HG03060 (cell line): ENCODE measurements around the gene PCYT1A.
"Not testable (repeated sequence)": the region's sequence is repeated elsewhere in the genome, so short reads cannot be mapped to it uniquely, and the experiment has no call there.

Source experiments
- ATAC-seq: cut with Tn5 transposase; IDR thresholded peaks from one replicate; pipeline ENCODE4 v1.9.1; 2021; ENCODE audit warnings: low read depth, moderate number of reproducible peaks; ENCODE audit not compliant: unreplicated experiment

The PCYT1A gene

DNA sequence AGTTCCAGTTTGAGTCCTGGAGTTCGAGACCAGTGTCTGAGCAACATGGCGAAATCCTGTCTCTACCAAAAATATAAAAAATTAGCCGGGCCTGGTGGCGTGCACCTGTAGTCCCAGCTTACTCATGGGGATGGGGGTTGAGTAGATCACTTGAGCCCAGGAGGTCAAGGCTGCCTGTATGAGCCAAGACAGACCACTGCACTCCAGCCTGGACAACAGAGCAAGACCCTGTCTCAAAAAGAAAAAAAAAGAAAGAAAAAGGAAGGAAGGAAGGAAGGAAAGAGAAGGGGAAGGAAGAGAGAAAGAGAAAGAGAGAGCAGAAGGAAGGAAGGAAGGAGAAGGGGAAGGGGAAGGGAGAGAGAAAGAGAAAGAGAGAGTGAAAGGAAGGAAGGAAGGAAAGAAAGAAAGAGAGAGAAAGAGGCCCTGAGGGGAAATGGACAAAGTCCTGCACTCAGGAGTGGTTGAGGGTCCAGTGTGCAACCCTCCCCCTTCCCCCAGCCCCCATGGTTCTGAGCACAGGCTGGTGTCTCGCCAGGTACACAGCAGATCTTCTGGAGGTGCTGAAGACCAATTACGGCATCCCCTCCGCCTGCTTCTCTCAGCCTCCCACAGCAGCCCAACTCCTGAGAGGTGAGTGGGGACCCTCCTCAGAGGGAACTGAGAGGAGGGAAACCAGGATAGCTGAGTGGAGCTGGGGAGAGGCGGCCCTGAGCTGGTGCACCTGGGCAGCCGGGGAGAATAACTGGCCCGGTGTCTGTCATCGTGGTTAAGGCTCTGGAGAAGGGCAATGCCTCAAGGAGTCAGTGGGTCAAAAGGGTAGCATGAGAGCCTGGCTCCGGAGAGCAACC lies 70.0 kb downstream of the PCYT1A start:
- ATAC-seq: no peak

DNA sequence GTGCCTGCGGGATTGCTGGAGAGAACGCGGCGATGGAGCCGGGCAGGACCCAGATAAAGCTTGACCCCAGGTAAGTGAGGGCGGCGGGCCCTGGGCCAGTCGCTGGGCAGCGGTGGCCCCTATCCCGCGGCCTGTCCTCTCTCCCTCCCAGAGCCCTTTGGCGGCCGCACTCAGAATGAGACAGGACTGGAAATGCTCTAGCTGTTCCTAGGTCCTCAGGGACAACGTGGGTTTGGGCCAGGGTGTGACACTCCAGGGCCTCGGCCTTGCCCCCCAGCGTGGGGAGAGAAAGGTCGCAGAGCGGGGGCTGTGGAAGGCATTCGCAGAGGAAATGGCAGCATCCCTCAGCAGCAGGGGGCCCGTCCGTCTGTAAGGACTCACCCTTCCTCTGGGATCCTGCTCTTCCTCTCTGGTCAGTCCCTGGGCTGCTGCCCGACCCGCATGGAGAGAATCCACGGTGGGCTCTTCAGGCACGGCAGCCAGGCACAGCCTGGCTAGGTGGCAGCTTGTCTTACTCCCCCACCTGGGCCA lies 70.8 kb downstream of the PCYT1A start:
- ATAC-seq: no peak

DNA sequence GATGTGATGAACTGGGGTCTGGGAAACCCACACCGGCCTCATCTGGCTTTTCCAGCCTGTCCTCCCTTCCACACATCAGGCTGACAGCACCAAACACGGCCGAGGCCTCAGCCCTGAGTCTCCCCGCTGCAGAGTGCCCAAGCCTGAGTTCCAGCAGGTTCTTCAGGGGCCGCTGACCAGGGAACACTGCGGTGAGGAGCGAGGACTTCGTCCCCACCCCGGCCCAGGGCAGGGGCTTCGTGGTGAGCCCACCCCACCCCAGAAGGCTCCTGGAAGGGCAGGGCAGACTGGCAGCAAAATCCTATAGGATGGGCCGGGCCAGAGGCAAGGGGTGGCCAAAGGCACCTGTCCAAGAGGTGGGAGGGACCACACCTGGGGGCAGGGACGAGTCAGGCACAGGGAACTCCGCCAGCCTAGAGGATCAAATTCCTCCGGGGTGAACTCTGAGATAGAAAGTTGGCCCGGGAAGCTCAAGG lies 71.4 kb downstream of the PCYT1A start, which contains the start of gene SLC51A:
SLC51A (plus strand) TSS at position 446 of the 476 bp plus-strand sequence. CDS start 179 bp downstream, outside the sequence.
- ATAC-seq: no peak

DNA sequence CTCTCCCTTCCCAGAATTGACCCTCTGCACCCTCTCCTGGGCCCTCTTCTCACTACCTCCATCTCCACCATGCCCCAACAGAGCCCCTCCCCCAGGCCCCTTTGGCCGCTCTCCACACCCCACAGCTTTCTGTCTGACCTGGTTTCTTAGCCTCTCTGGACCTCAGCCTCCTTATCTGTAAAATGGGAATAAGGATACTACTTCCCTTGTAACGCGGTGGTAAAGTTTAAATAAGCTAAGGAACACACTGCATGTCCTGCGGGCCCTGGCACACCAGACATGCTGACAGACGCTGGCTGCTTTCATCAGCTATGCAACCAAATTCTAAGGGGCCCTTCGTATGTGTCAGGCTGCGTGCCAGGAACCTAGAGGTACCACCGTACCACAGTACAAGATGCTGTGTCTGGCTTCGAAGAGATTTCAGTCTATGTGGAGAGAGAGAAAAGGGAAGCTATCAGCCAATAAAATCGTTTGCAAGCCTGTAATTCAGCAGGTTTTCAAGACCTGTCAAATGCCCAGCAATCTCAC lies 72.0 kb downstream of the PCYT1A start:
- no peak for ATAC-seq

DNA sequence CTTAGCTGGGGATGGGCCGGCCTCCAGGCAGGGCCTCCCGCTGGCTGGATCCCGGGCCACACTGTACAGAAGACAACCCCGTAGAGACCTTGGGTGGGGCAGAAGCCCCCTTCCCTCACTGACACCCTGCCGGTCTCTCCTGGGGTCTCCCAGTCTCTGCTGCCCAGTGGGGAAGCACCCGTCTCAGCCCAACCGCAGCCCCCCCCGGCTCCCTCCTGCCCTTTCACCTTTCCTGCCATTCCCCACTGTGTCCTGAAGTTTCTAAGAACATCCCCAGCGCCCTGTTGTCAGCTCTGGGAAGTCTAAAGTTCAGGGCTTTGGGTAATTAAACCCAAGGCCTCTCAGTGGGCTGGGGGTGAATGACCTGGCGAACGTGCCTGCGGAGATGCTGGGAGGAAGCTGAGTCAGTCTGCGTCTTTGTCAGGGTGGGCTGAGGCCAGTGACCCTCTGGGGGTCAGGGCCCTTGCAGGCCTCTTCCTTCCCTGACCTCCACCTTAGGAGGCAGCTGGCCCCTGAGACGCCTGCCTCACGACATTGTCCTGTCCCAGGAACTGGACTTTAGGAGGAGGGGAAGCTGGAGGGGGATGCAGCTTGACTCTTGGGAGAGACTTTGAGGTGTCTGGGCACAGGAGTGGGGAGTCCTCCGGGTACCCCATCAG lies 72.6 kb downstream of the PCYT1A start:
- no peak for ATAC-seq

DNA sequence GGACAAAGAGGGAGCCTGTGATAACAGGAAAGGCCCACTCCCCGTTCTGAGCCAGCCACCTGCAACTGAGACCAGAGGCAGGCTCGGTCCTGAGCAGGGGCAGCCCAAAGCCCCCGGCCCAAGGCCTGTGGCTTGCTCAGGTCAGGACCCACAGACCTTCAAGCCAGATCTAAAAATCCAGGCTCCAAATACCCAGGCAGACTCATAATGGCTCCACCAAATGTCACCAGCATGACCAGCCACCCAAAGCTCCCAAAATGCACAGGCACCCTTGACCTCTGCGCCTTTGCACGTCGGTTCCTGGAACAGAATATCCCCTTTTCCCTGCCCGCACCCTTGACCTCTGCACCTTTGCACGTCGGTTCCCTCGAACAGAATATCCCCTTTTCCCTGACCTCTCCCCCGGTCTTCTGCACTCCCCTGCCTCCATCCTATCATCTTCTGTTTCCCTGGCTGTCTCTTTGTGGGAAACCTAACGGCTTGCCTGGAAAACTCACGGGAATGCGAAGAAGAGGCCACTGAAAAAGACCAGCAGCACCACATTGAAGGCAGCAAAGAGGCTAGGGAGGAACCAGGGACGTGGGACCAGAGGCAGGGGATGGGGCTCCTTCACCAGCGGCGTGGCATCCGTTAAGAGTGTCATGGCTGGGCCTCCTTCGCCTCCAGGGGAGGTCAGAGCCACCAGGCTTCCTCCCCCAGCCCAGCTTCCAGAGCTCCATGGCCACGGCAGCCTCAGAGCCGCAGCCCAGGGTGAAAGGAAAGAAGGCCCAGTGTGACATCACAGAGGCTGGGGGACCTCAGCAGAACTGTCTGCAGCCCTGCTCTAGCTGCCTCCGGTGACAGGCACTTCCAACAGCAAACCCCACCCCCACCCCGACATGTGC lies 76.6 kb downstream of the PCYT1A start, which contains the start of gene ZDHHC19:
ZDHHC19 (minus strand) TSS at position 728 of the 884 bp plus-strand sequence; CDS start at position 643, 85 bp downstream.
- no peak for ATAC-seq

DNA sequence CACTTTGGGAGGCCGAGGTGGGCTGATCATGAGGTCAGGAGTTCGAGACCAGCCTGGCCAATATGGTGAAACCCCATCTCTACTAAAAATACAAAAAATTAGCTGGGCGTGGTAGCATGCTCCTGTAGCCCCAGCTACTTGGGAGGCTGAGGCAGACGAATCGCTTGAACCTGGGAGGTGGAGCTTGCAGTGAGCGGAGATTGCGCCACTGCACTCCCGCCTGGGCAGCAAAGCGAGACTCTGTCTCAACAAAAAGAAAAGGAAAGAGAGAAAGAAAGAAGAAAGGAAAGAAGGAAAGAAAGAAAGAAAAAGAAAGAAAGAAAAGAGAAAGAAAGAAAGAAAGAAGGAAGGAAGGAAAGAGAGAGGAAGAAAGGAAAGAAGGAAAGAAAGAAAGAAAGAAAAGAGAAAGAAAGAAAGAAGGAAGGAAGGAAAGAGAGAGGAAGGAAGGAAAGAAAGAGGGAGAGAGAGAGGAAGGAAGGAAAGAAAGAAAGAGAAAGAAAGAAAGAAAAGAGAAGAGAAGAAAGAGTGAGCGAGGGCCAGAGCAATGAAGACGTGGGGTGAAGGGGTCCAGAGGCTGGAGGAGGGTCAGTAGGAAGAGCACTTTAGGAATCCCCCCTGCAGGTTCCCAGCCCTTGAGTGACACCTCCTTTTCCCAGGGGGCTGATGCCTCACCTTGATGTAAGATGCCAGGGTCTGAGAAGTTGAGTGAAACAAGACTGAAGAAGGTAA lies 77.4 kb downstream of the PCYT1A start:
- not testable (repeated sequence) for ATAC-seq

DNA sequence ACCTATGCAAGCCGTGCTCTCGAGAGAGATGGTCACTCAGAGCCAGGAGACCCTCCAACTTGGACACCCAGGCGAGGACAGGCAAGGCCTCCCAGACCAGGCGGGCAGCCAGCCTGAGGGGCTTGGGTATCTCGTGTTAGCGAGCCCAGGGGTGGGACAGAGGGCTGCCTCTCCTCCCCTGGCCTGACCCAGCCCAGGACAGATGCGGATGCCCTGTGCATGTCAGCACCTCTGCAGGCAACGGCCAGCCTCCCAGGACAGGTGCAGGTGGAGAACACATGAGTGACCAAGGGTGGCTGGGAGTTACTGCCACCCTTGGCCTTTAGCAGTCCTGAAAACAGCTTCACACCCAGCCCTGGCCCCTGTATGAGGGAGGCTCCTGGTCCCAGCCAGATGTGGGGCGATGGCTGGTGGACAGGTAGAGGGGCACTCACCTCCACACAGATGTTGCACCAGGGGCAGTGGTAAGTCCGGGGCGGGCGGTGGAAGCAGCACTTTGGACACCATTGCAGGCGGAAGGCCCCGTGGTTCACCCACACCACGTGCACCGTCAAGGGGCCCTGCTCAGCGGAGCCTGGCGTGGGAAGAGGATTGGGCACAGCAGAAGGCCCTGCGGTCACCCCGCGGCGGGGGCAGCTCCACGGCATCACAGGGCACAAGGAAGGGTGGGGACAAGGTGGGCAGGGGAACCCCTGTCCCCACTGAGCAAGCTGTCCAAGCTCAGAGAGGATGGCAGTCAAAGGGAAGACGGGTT lies 78.4 kb downstream of the PCYT1A start:
- ATAC-seq: no peak

DNA sequence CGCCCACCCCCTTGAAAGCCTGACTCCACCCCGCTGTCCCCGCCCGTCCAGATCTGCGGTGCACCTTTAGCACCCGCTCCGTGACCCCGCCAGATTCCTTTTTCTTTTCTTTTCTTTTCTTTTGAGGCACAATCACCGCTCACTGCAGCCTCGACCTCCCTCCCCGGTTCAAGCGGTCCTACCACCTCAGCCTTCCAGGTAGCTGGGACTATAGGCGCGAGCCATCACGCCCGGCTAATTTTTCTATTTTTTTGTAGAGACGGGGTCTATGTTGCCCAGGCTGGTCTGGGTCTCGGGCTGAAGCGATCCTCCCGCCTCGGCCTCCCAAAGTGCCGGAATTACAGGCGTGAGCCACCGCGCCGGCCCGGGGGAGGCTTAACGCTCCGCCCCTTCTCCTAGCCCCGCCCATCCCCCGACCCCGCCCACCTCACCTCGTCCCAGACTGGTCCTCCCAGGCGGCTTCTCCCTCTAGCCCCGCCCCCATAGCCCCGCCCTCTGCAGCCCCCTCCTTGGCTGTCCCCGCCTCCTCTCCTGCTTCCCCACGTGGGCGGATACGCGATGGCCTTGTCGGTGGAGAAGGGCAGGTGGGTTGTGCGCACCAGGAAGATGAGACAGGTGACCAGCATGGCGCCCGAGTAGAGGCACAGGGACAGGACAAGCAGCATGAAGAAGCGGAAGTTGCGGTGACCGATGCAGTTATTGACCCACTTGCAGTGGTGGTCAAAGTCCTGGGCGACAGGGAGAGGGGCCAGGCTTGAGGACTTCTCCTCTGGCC lies 79.5 kb downstream of the PCYT1A start:
- no peak for ATAC-seq

DNA sequence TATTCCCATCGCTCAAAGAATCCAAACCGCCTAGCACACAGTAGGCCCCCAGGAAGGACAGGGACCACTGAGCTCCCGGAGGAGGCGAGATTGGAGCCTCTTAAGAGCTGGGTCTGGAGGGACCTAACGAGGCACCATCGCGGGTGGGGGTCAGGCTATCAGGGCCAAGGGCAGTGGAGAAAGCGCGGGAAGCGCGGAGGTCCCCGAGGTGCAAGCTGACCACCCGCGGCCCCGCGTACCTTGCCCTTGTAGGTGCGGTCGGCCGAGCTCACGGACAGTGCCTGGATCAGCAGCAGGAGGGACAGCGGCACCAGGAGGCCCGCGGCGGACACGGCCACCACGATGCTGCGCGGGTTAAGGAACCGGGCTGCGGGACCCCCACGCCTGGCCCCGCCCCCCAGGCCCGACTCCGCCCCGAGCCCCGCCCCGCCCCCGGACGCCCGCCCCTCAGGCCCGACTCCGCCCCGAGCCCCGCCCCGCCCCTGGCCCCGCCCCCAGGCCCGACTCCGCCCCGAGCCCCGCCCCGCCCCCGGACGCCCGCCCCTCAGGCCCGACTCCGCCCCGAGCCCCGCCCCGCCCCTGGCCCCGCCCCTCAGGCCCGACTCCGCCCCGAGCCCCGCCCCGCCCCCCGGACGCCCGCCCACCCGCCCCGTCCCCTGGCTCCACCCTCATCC lies 80.2 kb downstream of the PCYT1A start:
- no peak for ATAC-seq

DNA sequence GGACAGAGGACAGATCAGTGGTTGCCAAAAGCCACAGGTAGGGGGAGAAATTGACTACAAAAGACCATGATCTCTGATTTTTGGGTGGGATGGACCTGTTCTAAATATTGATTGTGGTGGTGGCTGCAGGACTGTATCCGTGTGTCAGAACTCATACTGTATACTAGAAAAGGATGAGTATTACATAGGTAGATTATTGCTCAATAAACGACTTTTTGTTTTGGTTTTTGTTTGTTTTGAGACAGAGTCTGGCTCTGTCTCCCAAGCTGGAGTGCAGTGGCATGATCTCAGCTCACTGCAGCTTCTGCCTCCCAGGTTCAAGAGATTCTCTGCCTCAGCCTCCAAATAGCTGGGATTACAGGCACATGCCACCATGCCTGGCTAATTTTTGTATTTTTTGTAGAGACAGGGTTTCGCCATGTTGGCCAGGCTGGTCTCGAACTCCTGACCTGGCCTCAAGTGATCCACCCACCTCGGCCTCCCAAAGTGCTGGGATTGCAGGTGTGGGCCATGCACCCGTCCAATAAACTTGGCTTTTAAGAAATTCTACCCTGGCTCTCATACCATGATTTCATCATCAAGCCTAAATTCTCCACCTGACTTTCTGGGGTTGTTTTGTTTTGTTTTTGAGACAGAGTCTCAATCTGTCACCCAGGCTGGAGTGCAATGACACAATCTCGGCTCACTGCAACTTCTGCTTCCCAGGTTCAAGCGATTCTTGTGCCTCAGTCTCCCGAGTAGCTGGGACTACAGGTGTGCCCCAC lies 81.9 kb downstream of the PCYT1A start:
- not testable (repeated sequence) for ATAC-seq

DNA sequence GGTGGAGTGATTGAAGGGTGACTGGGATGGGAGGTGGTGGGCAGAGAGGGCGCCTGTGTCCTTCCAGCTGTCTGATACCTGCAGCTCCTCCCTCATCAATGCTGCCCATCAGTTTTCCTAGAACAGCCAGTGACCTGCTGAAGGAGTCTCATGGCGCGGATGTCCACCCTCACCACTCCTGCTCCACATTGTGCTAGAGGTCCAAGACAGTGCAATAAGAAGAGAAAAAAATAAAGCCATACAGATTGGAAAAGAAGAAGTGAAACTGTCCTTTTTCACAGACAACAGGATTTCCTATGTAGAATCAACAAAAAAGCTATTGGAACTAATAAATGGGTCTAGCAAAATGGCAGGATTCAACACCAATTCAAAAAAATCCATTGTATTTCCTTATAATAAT lies 83.7 kb downstream of the PCYT1A start:
- no peak for ATAC-seq

DNA sequence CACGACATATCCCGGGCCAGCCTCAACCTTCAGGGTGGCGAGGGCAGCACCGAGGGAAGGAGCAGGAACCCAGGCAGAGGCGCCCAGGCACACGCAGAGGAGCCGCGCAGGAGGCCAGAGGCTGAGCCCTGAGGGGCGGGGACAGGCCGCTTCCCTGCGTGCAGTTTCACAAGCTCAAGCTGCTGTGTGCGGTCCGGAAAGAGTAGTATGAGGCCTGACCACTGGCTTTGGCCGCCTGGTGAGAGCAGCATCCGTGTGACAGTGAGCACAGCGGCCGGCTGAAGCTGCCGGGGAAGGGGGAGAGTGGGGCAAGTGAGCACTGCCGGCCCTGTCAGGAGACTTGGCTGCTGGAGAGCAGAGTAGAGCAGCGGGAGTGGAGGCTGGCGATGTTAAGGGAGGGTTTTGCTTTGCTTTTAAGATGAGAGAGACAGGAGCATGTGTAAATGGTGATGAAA lies 85.0 kb downstream of the PCYT1A start:
- ATAC-seq: no peak

DNA sequence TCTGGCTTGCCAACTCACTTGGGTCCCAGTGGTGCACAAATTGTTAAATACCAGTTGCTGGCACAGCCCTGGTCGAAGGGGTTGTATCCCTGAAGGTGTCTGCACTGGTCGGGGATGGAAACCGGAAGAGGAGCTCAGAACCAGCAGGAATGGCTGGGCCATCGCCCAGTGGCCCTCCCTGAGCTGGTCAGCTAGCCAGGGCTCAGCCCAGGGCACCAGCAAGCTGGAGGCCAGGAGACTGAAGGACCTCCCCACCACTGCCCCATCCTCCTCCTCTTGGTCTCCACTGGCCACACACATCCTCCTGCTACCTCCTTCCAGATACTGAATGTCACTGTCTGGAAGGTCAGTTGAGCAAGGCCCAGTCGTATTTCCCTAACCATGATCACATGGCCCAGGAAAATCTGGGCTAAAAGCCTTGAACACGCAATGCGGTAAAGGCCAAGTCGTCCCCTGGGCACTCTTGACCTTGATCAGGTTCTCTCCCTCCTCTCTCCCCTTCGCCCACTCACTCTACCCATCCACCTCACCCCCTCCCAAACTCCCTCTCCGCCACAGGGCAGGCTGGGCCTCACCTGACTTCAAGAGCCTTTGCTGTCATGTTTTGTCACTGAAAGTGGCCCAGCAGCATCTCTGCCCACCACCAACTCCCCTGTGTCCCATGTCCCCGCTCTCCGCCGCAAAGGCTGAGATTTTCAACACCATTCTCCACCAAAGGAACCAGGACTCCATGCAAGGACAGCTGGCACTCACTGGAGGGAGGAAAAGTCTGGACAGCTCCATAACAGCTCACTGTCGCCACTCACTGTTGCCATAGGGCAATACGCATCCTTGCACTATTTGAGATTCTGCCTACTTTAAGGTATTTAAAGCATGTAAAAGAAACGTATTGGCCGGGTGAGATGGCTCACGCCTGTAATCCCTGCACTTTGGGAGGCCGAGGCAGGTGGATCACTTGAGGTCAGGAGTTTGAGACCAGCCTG lies 88.5 kb downstream of the PCYT1A start:
- ATAC-seq: no peak

DNA sequence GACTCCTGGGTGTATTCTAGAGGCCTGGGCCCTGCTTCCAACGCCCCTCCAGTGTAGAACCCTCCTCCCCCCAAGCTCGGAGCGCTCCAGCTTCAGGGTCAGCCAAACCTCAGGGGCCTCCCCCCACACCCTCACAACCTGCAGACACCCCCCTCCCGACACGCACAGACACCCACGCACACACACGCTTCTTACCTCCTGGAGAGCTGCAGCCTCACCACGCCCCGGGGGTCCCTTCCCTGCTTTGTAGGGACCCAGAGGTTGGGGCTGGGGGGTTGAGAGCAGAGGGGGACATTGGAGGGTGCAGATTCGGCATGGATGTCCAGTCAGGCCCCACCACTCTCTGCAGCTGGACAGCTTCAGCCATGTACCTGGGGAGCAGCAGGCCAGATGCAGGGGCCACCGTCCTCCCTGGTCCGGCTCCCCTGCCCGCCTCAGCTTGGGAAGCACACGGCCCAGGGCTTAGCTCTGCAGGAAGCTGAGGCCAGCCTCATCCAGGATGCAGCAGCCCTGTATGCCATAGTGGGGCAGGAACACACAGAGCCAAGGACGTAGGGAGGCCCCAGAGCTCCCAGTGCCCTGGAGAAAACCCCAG lies 89.3 kb downstream of the PCYT1A start:
- no peak for ATAC-seq
